MM.1S (cell line): ENCODE measurements around the gene CPXM2.

ENCODE experiments used
- DNase-seq: peaks from one replicate; pipeline ENCODE4 v3.0.0-alpha.2; 2015
- H2AFZ ChIP-seq: fragments of 300-600 bp; sonication (generic); 2 replicates; pipeline ENCODE4 v1.6.0; 2016; ENCODE audit warnings: antibody characterized with exemption, low read length
- H3F3A ChIP-seq: fragments of 300-600 bp; sonication (generic); 2 replicates; pipeline ENCODE4 v1.6.1; 2016; ENCODE audit warnings: mild to moderate bottlenecking, antibody characterized with exemption, low read length, moderate library complexity, mixed read lengths; ENCODE audit not compliant: insufficient read depth
- H3K27ac ChIP-seq: fragments of 300-600 bp; sonication (generic); 2 replicates; pipeline ENCODE4 v1.5.1; 2016; ENCODE audit warnings: mild to moderate bottlenecking, low read length
- H3K27me3 ChIP-seq: fragments of 300-600 bp; sonication (generic); replicated peaks from 2 replicates; pipeline ENCODE4 v1.6.0; 2016; ENCODE audit warnings: low read length; ENCODE audit not compliant: insufficient read depth
- H3K36me3 ChIP-seq: fragments of 300-600 bp; sonication (generic); replicated peaks from 2 replicates; pipeline ENCODE4 v1.6.1; 2016; ENCODE audit warnings: mild to moderate bottlenecking, low read length, mixed read lengths; ENCODE audit not compliant: insufficient read depth
- H3K4me1 ChIP-seq: fragments of 300-600 bp; sonication (generic); 2 replicates; pipeline ENCODE4 v1.6.1; 2016; ENCODE audit warnings: low read length, mixed read lengths
- H3K4me2 ChIP-seq: fragments of 300-600 bp; sonication (generic); 2 replicates; pipeline ENCODE4 v1.6.0; 2016; ENCODE audit warnings: low read depth, low read length
- H3K4me3 ChIP-seq: fragments of 300-600 bp; sonication (generic); 2 replicates; pipeline ENCODE4 v1.5.1; 2016; ENCODE audit warnings: low read length, mixed read lengths
- H3K79me2 ChIP-seq: fragments of 300-600 bp; sonication (generic); 2 replicates; pipeline ENCODE4 v1.6.1; 2016; ENCODE audit warnings: mixed run types, low read length, mixed read lengths
- H3K9ac ChIP-seq: fragments of 300-600 bp; sonication (generic); 2 replicates; pipeline ENCODE4 v1.6.1; 2016; ENCODE audit warnings: low read length, mixed read lengths
- H3K9me2 ChIP-seq: fragments of 300-600 bp; sonication (generic); replicated peaks from 2 replicates; pipeline ENCODE4 v1.6.1; 2016; ENCODE audit warnings: mild to moderate bottlenecking, low read length, mixed read lengths; ENCODE audit not compliant: insufficient read depth
- H3K9me3 ChIP-seq: fragments of 300-600 bp; sonication (generic); replicated peaks from 2 replicates; pipeline ENCODE4 v1.6.1; 2016; ENCODE audit warnings: mild to moderate bottlenecking, low read length, mixed read lengths; ENCODE audit not compliant: insufficient read depth
- H4K20me1 ChIP-seq: fragments of 300-600 bp; sonication (generic); 2 replicates; pipeline ENCODE4 v1.6.1; 2016; ENCODE audit warnings: mild to moderate bottlenecking, low read length, moderate library complexity, mixed read lengths; ENCODE audit not compliant: insufficient read depth
- CTCF ChIP-seq: fragments of 300-600 bp; sonication (generic); IDR thresholded peaks from 2 replicates; pipeline ENCODE4 v1.5.1; 2016; ENCODE audit warnings: antibody characterized with exemption, low read length, mixed read lengths
- EZH2 ChIP-seq: fragments of 300-600 bp; sonication (generic); optimal IDR thresholded peaks from 2 replicates; pipeline ENCODE3; 2017; ENCODE audit warnings: low read depth, mild to moderate bottlenecking, antibody characterized with exemption, low read length, mixed read lengths
- EZH2phosphoT487 ChIP-seq: fragments of 300-600 bp; sonication (generic); IDR thresholded peaks from 2 replicates; pipeline ENCODE4 v1.6.1; 2018; ENCODE audit warnings: antibody characterized with exemption, low read length

Gene CPXM2

GRCh38 chr10:123795846-123796590, 95.6 kb downstream of the CPXM2 start:
- Histone ChIP-seq H4K20me1 (no peaks in the 10 kb centered on the region), H3K79me2 (no peaks in the 10 kb centered on the region), H3K27ac (no peak overlapping the region), H2AFZ (no peak overlapping the region), H3F3A (no peaks in the 10 kb centered on the region), H3K9me2 (no peaks in the 10 kb centered on the region), H3K27me3 (no peaks in the 10 kb centered on the region), H3K9me3 (no peaks in the 10 kb centered on the region), H3K4me2 (no peak overlapping the region), H3K9ac (no peak overlapping the region), H3K36me3 (no peaks in the 10 kb centered on the region), H3K4me3 (no peak overlapping the region), H3K4me1 (no peaks in the 10 kb centered on the region)
- TF ChIP-seq EZH2phosphoT487 (no peak), CTCF (no peak), EZH2 (no peak)
- DNase-seq = no peak

GRCh38 chr10:123795196-123795780, 96.3 kb downstream of the CPXM2 start:
- Histone ChIP-seq H3K9me2 (no peaks in the 10 kb centered on the region), H3K27me3 (no peaks in the 10 kb centered on the region), H2AFZ (no peak overlapping the region), H3K4me3 (no peak overlapping the region), H3K4me1 (no peaks in the 10 kb centered on the region), H3K9ac (no peak overlapping the region), H3K27ac (no peak overlapping the region), H4K20me1 (no peaks in the 10 kb centered on the region), H3K79me2 (no peaks in the 10 kb centered on the region), H3K4me2 (no peak overlapping the region), H3F3A (no peaks in the 10 kb centered on the region), H3K9me3 (no peaks in the 10 kb centered on the region), H3K36me3 (no peaks in the 10 kb centered on the region)
- TF ChIP-seq CTCF = no peak
- no peak for TF ChIP-seq EZH2phosphoT487
- TF ChIP-seq EZH2 = no peak
- DNase-seq = no peak

GRCh38 chr10:123792248-123792978, 99.2 kb downstream of the CPXM2 start:
- H3K9me3 ChIP-seq = no peaks in the 10 kb centered on the region
- H3K4me2 ChIP-seq = no peak overlapping the region
- H3K9ac ChIP-seq = no peak overlapping the region
- H4K20me1 ChIP-seq = no peaks in the 10 kb centered on the region
- H3K9me2 ChIP-seq = no peaks in the 10 kb centered on the region
- H3K4me3 ChIP-seq = no peak overlapping the region
- H3K79me2 ChIP-seq = no peaks in the 10 kb centered on the region
- H3K27me3 ChIP-seq = no peaks in the 10 kb centered on the region
- TF ChIP-seq EZH2phosphoT487 (no peak), CTCF (no peak)
- no peaks in the 10 kb centered on the region for H3F3A ChIP-seq
- H3K4me1 ChIP-seq = no peaks in the 10 kb centered on the region
- H3K36me3 ChIP-seq = no peaks in the 10 kb centered on the region
- no peak overlapping the region for H3K27ac ChIP-seq
- no peak for DNase-seq
- H2AFZ ChIP-seq = no peak overlapping the region
